Stimulated activated CD8-positive, alpha-beta memory T cell treated with anti-CD3 and anti-CD28 coated beads, Interleukin-12 subunit alpha, Interleukin-12 subunit beta, amount 100 ng/mL, for 24 hours (primary cell): ENCODE measurements around the gene ZNF385B.

ENCODE experiments used
- DNase-seq: peaks from one replicate; pipeline ENCODE4 v3.0.0-alpha.2; 2020; ENCODE audit errors: extremely low read depth

Gene ZNF385B

GRCh38 chr2:179746981-179747380, 114.4 kb downstream of the ZNF385B start:
- DNase-seq: no peak

GRCh38 chr2:179745635-179746256, 115.7 kb downstream of the ZNF385B start:
- DNase-seq: no peak

GRCh38 chr2:179744401-179744800, 117.0 kb downstream of the ZNF385B start:
- no peak for DNase-seq

- no peak for DNase-seq
These were observed 120.1 kb downstream of the ZNF385B start for GRCh38 chr2:179741317-179741716.

GRCh38 chr2:179729966-179730365, 131.4 kb downstream of the ZNF385B start:
- no peak for DNase-seq

- DNase-seq: no peak
These were observed 134.8 kb downstream of the ZNF385B start for GRCh38 chr2:179726461-179727180.

- no peak for DNase-seq
These were observed 137.0 kb downstream of the ZNF385B start for GRCh38 chr2:179724403-179724802.

GRCh38 chr2:179720173-179720772, 141.1 kb downstream of the ZNF385B start:
- no peak for DNase-seq

GRCh38 chr2:179715871-179716270, 145.5 kb downstream of the ZNF385B start:
- DNase-seq: no peak

GRCh38 chr2:179715196-179715595, 146.2 kb downstream of the ZNF385B start:
- DNase-seq: no peak

GRCh38 chr2:179712825-179713224, 148.6 kb downstream of the ZNF385B start:
- DNase-seq: no peak

GRCh38 chr2:179711375-179711774, 150.0 kb downstream of the ZNF385B start:
- no peak for DNase-seq

- DNase-seq: no peak
These were observed 157.7 kb downstream of the ZNF385B start for GRCh38 chr2:179703702-179704101.

- DNase-seq: no peak
These were observed 158.5 kb downstream of the ZNF385B start for GRCh38 chr2:179702912-179703311.

- no peak for DNase-seq
These were observed 159.8 kb downstream of the ZNF385B start for GRCh38 chr2:179701524-179702110.

GRCh38 chr2:179695486-179695885, 165.9 kb downstream of the ZNF385B start:
- no peak for DNase-seq

- DNase-seq: no peak
These were observed 166.4 kb downstream of the ZNF385B start for GRCh38 chr2:179694963-179695362.

- DNase-seq: no peak
These were observed 168.8 kb downstream of the ZNF385B start for GRCh38 chr2:179692610-179693009.

- DNase-seq: no peak
These were observed 169.4 kb downstream of the ZNF385B start for GRCh38 chr2:179692043-179692442.

GRCh38 chr2:179691235-179691634, 170.2 kb downstream of the ZNF385B start:
- no peak for DNase-seq

- DNase-seq: no peak
These were observed 174.6 kb downstream of the ZNF385B start for GRCh38 chr2:179686718-179687342.

- DNase-seq: no peak
These were observed 175.3 kb downstream of the ZNF385B start for GRCh38 chr2:179686069-179686468.
